Measurements from ENCODE around the gene FAR2. TPM values are rescaled to one million over a fixed set of nuclear protein-coding genes. Genes with fewer than 3 reads are reported as not detected.

Gene FAR2
- total and polyA plus RNA-seq, 4 donors = 0.81 to 7.6 (median 3.1) TPM

GRCh38 chr12:29253906-29254625, 105.0 kb downstream of the FAR2 start:
- Histone ChIP-seq H3K36me3 (ENCODE audit: control insufficient read depth in 4 of 4, insufficient read depth in 3 of 4, low read depth in 1 of 4, low read length in 3 of 4) (no peaks in the 10 kb centered on the region), H3K27ac (ENCODE audit: low read depth in 1 of 2, low read length in 2 of 2) (no peak overlapping the region), H3K4me1 (ENCODE audit: control insufficient read depth in 4 of 4, insufficient read depth in 4 of 4, low read length in 3 of 4) (no peaks in the 10 kb centered on the region), H3K27me3 (ENCODE audit: control insufficient read depth in 4 of 4, insufficient read depth in 4 of 4, low read length in 3 of 4) (no peaks in the 10 kb centered on the region), H3K4me3 (ENCODE audit: low read depth in 1 of 3, low read length in 3 of 3) (no peak overlapping the region), H3K9ac (ENCODE audit: low read depth in 1 of 2, low read length in 2 of 2) (no peak overlapping the region), H3K9me3 (ENCODE audit: control insufficient read depth in 4 of 4, low read length in 3 of 4) (no peaks in the 10 kb centered on the region)
- DNase-seq (ENCODE audit: low spot score) = no peak
- WGBS = 94% methylated on average over 2 of the region's 2 CpGs
- TF ChIP-seq ATF3 (IDR thresholded peaks at IDR 0.05) (no peak), RAD21 (IDR thresholded peaks at IDR 0.05) (no peak), ZBTB33 (IDR thresholded peaks at IDR 0.05) (no peak), HNF4A (conservative IDR thresholded peaks at IDR 0.05) (no peak), GABPA (IDR thresholded peaks at IDR 0.05 in 1 of 2, conservative IDR thresholded peaks at IDR 0.05 in 1 of 2) (no peak), RXRA (IDR thresholded peaks at IDR 0.05) (no peak), REST (IDR thresholded peaks at IDR 0.05) (no peak), HNF4G (IDR thresholded peaks at IDR 0.05) (no peak), EGR1 (IDR thresholded peaks at IDR 0.05; ENCODE audit: low read depth in 2 of 2) (no peak), SP1 (IDR thresholded peaks at IDR 0.05) (no peak), CTCF (IDR thresholded peaks at IDR 0.05; ENCODE audit: low read depth, low read length, missing input control) (no peak), TAF1 (conservative IDR thresholded peaks at IDR 0.05) (no peak)

- Histone ChIP-seq H3K9ac (ENCODE audit: low read depth in 1 of 2, low read length in 2 of 2) (no peak overlapping the region), H3K4me1 (ENCODE audit: control insufficient read depth in 4 of 4, insufficient read depth in 4 of 4, low read length in 3 of 4) (no peaks in the 10 kb centered on the region), H3K27ac (ENCODE audit: low read depth in 1 of 2, low read length in 2 of 2) (no peak overlapping the region), H3K9me3 (ENCODE audit: control insufficient read depth in 4 of 4, low read length in 3 of 4) (no peaks in the 10 kb centered on the region), H3K27me3 (ENCODE audit: control insufficient read depth in 4 of 4, insufficient read depth in 4 of 4, low read length in 3 of 4) (no peaks in the 10 kb centered on the region), H3K4me3 (ENCODE audit: low read depth in 1 of 3, low read length in 3 of 3) (no peak overlapping the region), H3K36me3 (ENCODE audit: control insufficient read depth in 4 of 4, insufficient read depth in 3 of 4, low read depth in 1 of 4, low read length in 3 of 4) (no peaks in the 10 kb centered on the region)
- TF ChIP-seq RAD21 (IDR thresholded peaks at IDR 0.05) = no peak
- no peak for TF ChIP-seq HNF4G (IDR thresholded peaks at IDR 0.05)
- TF ChIP-seq EGR1 (IDR thresholded peaks at IDR 0.05; ENCODE audit: low read depth in 2 of 2) = no peak
- no peak for TF ChIP-seq REST (IDR thresholded peaks at IDR 0.05)
- no peak for TF ChIP-seq NR2F2 (IDR thresholded peaks at IDR 0.05)
- TF ChIP-seq ZBTB33 (IDR thresholded peaks at IDR 0.05) = no peak
- TF ChIP-seq HNF4A (conservative IDR thresholded peaks at IDR 0.05) = no peak
- TF ChIP-seq SP1 (IDR thresholded peaks at IDR 0.05) = no peak
- no peak for TF ChIP-seq JUND (IDR thresholded peaks at IDR 0.05)
- TF ChIP-seq ATF3 (IDR thresholded peaks at IDR 0.05) = no peak
- no peak for TF ChIP-seq GABPA (IDR thresholded peaks at IDR 0.05 in 1 of 2, conservative IDR thresholded peaks at IDR 0.05 in 1 of 2)
- DNase-seq (ENCODE audit: low spot score) = no peak
Measured at GRCh38 chr12:29255042-29255441, 106.0 kb downstream of the FAR2 start.
